ENCODE results near the gene PDE2A.

DNA sequence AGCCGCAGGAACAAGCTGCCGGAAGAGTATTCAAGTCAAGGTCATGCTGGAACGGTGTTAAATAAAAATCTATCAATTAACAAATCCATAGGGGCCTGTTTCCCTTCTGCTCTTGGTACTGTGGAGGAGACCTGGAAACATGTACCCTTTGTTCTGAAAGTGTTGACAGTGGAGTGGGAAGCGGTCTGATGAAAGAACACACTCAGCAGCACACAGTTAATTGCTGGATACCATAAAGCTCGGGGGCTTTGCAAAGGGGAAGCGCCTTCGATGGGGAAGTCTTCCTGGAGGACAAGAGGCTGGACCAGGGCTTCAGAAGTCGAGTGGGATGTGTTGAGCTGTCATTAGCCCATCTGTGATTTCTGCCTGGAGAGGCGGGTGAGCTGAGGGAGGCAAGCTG, 127.4 kb downstream of the PDE2A start:
- no peak for TF ChIP-seq ZSCAN20 (CRISPR knock-in tag; IDR thresholded peaks at IDR 0.05)
- TF ChIP-seq POLR2A (IDR thresholded peaks at IDR 0.05; ENCODE audit: low read length): no peak
- TF ChIP-seq, protein P1, sequence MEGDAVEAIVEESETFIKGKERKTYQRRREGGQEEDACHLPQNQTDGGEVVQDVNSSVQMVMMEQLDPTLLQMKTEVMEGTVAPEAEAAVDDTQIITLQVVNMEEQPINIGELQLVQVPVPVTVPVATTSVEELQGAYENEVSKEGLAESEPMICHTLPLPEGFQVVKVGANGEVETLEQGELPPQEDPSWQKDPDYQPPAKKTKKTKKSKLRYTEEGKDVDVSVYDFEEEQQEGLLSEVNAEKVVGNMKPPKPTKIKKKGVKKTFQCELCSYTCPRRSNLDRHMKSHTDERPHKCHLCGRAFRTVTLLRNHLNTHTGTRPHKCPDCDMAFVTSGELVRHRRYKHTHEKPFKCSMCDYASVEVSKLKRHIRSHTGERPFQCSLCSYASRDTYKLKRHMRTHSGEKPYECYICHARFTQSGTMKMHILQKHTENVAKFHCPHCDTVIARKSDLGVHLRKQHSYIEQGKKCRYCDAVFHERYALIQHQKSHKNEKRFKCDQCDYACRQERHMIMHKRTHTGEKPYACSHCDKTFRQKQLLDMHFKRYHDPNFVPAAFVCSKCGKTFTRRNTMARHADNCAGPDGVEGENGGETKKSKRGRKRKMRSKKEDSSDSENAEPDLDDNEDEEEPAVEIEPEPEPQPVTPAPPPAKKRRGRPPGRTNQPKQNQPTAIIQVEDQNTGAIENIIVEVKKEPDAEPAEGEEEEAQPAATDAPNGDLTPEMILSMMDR (IDR thresholded peaks at IDR 0.05): no peak
- no peak for TF ChIP-seq JUN (IDR thresholded peaks at IDR 0.05)
- TF ChIP-seq ELK1 (IDR thresholded peaks at IDR 0.05; ENCODE audit: low read depth, low read length): no peak
- TF ChIP-seq JUNB (IDR thresholded peaks at IDR 0.05): no peak
- TF ChIP-seq USF2 (IDR thresholded peaks at IDR 0.05): no peak
- no peak for TF ChIP-seq CHD4 (IDR thresholded peaks at IDR 0.05; ENCODE audit: borderline replicate concordance)

Measured in A549 (cell line).